BLaER1 (cell line): ENCODE data around the gene CENPX.

Experiments
- H3K27ac ChIP-seq: shearing (Covaris generic); formaldehyde crosslinking; 2 replicates; pipeline ENCODE4 v1.8.1; 2022
- H3K27me3 ChIP-seq: shearing (Covaris generic); formaldehyde crosslinking; 2 replicates; pipeline ENCODE4 v1.8.1; 2022
- H3K36me3 ChIP-seq: shearing (Covaris generic); formaldehyde crosslinking; 2 replicates; pipeline ENCODE4 v1.8.1; 2022
- H3K4me1 ChIP-seq: shearing (Covaris generic); formaldehyde crosslinking; 2 replicates; pipeline ENCODE4 v1.8.1; 2022
- H3K4me2 ChIP-seq: shearing (Covaris generic); formaldehyde crosslinking; 2 replicates; pipeline ENCODE4 v1.8.1; 2022
- H3K4me3 ChIP-seq: shearing (Covaris generic); formaldehyde crosslinking; 2 replicates; pipeline ENCODE4 v1.8.1; 2022
- H3K9ac ChIP-seq: shearing (Covaris generic); formaldehyde crosslinking; 2 replicates; pipeline ENCODE4 v1.8.1; 2022
- H3K9me3 ChIP-seq: shearing (Covaris generic); formaldehyde crosslinking; 2 replicates; pipeline ENCODE4 v1.8.1; 2022
- H4K20me1 ChIP-seq: shearing (Covaris generic); formaldehyde crosslinking; 2 replicates; pipeline ENCODE4 v1.8.1; 2022
- Cebpa-rat ChIP-seq: shearing (Covaris generic); IDR thresholded peaks from 2 replicates; pipeline ENCODE4 v1.8.1; 2022

CENPX gene

DNA sequence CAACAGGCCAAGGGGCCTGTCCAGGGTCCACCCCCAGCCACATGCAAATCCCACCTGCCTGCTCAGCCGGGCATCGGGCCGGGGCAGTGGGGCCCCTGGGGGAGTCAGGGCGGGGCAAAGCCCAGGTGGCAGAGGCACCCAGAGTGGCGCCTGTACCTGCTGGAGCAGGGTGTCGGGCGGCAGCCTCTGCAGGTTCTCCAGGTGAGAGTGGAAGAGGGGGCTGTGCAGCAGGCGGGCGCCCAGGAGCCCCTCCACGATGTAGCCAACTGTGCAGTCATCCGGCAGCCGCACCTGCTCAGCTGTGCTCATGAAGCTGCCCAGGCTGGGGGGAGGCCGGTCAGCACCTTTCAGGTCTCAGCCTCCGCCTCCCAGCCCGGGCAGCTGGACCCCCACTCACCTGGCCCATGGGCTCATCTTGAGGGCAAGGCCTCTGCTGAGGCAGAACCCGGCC is 26.9 kb upstream of the CENPX start:
- H3K4me1 ChIP-seq = peaks cover 35% of the 10 kb centered on the region
- H4K20me1 ChIP-seq = peaks cover 28% of the 10 kb centered on the region
- no peak overlapping the region for H3K4me3 ChIP-seq
- H3K27ac ChIP-seq = no peak overlapping the region
- H3K36me3 ChIP-seq = peaks cover 55% of the 10 kb centered on the region
- TF ChIP-seq Cebpa-rat = no peak
- no peak overlapping the region for H3K9ac ChIP-seq
- H3K27me3 ChIP-seq = no peaks in the 10 kb centered on the region
- no peak overlapping the region for H3K4me2 ChIP-seq
- H3K9me3 ChIP-seq = no peaks in the 10 kb centered on the region

DNA sequence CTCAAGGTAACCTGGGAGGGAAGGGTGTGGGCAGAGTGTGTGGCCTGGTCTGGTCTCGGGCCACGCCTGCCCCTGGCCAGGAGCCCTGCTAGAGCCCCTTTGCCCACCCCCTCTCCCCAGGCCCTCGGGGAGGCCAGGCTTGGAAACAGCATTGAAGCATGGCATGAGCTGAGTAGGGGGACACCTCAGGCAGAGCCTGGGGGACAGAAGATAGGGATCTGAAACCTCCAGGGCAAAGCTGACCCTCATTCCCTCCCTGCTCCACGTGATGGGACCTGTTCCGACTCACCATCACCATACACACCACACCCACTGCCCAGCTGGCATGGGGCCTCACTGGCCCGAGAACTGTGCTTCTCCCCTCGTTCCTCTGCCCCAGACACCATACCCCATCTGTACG is 26.4 kb upstream of the CENPX start:
- no peak overlapping the region for H3K4me3 ChIP-seq
- H3K27me3 ChIP-seq = no peaks in the 10 kb centered on the region
- H4K20me1 ChIP-seq = peaks cover 23% of the 10 kb centered on the region
- no peaks in the 10 kb centered on the region for H3K9me3 ChIP-seq
- H3K4me1 ChIP-seq = peaks cover 31% of the 10 kb centered on the region
- TF ChIP-seq Cebpa-rat = no peak
- H3K4me2 ChIP-seq = no peak overlapping the region
- peaks cover 51% of the 10 kb centered on the region for H3K36me3 ChIP-seq
- H3K27ac ChIP-seq = no peak overlapping the region
- H3K9ac ChIP-seq = no peak overlapping the region

DNA sequence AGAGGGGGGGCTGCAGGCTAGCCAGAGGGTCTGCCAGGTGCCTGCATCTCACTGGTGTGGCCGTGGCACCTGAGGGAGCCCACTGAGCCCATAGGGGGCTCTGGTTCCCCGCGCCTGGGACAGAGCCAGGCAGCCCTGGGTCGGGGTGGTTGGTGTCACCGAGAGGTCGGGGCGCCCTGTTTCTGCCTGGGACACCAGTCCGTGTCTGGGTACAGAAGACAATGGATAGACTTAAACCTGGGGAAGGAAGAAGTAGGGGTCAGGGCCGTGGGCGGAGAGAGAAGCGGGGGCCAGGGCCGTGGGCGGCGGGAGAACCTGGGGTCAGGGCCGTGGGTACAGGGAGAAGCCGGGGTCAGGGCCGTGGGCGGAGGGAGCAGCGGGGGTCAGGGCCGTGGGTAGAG is 25.9 kb upstream of the CENPX start:
- Histone ChIP-seq H4K20me1 (peaks cover 18% of the 10 kb centered on the region), H3K27ac (no peak overlapping the region), H3K9ac (no peak overlapping the region), H3K4me3 (no peak overlapping the region), H3K27me3 (no peaks in the 10 kb centered on the region), H3K4me1 (peaks cover 26% of the 10 kb centered on the region), H3K9me3 (no peaks in the 10 kb centered on the region), H3K4me2 (no peak overlapping the region), H3K36me3 (peaks cover 45% of the 10 kb centered on the region)
- no peak for TF ChIP-seq Cebpa-rat

DNA sequence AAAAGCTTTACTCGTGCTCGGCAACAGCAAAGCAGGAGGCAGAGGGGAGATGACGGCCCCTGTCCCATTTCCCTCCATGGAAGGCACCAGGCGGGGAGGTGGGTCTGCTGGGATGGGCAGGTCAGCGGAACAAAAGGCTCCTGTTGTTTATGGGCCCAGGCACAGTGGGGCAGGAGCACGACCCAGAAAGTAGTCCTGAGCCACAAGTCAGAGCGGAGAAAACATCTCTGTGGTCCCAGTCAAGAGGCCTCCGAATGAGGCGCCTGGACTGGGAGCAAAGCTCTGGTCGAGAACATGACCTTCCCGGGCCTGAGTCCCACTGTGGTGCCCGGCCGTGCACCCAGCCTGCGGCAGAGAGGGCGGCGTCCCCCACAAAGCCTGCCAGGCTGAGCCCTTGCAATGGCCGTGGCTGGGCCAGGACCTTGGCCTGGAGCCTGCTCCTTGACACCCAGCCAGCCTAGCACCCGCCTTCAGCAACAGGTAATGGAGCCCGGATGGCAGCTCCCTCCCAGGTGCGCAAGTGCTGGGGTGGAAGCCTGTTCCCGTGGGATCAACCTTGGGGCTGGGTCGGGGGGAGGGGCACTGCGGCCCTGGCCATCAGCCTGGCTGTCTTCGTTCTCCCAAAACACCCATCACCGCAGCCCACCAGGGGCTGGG is 25.4 kb upstream of the CENPX start:
- no peaks in the 10 kb centered on the region for H3K9me3 ChIP-seq

DNA sequence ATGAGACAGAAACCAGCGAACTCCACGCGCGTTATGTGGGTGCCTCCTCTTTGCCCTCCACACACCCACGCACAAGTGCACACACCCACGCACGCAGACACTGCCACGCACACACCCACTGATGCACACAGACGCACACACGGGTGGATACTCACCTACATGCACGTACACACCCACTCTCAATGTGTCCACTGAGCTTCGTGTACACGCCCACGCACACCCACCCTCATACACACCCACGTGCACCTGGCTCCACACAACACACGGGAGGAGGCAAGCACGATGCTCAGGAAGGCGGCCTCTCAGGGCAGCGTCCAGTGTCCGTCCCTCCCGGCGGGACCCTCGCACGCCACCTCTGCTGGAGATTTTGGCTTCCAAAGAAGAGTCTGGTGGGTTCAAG is 24.7 kb upstream of the CENPX start:
- H3K4me2 ChIP-seq = no peak overlapping the region
- H3K27ac ChIP-seq = no peak overlapping the region
- H3K36me3 ChIP-seq = peaks cover 40% of the 10 kb centered on the region
- peaks cover 14% of the 10 kb centered on the region for H3K4me1 ChIP-seq
- H3K27me3 ChIP-seq = no peaks in the 10 kb centered on the region
- no peaks in the 10 kb centered on the region for H3K9me3 ChIP-seq
- H3K9ac ChIP-seq = no peak overlapping the region
- peaks cover 6% of the 10 kb centered on the region for H4K20me1 ChIP-seq
- no peak overlapping the region for H3K4me3 ChIP-seq
- TF ChIP-seq Cebpa-rat = no peak

More for the DNA sequence above, 25.4 kb upstream of the CENPX start:
- H3K4me3 ChIP-seq = no peak overlapping the region
- no peak overlapping the region for H3K27ac ChIP-seq
- peaks cover 21% of the 10 kb centered on the region for H3K4me1 ChIP-seq
- no peak for TF ChIP-seq Cebpa-rat
- H3K27me3 ChIP-seq = no peaks in the 10 kb centered on the region
- no peak overlapping the region for H3K4me2 ChIP-seq
- peaks cover 40% of the 10 kb centered on the region for H3K36me3 ChIP-seq
- no peak overlapping the region for H3K9ac ChIP-seq
- peaks cover 13% of the 10 kb centered on the region for H4K20me1 ChIP-seq

DNA sequence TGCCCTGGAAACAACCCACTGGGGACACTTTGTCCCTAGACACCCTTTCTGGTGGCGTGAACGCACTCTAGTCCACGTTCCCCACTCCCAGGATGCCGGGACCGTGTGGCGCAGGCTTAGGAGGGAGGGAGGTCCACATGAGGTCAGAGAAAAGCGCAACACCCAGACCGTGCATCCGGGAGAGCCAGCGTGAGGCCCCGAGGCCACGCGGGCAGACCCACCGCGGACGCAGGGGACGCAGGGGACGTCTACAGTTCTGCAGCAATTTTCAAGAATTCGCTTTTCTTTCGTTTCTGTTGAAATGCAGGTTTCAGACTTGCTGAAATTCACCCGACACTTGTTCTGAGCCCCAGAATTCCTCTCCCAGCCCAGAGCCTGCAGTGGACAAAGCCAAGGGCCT is 24.2 kb upstream of the CENPX start:
- Histone ChIP-seq H3K27ac (no peak overlapping the region), H3K4me1 (peaks cover 14% of the 10 kb centered on the region), H3K9ac (no peak overlapping the region), H3K9me3 (no peaks in the 10 kb centered on the region), H4K20me1 (peaks cover 1% of the 10 kb centered on the region; the same call in 1 of the 2 replicates), H3K4me3 (no peak overlapping the region), H3K27me3 (no peaks in the 10 kb centered on the region), H3K36me3 (peaks cover 40% of the 10 kb centered on the region), H3K4me2 (no peak overlapping the region)
- TF ChIP-seq Cebpa-rat = no peak

DNA sequence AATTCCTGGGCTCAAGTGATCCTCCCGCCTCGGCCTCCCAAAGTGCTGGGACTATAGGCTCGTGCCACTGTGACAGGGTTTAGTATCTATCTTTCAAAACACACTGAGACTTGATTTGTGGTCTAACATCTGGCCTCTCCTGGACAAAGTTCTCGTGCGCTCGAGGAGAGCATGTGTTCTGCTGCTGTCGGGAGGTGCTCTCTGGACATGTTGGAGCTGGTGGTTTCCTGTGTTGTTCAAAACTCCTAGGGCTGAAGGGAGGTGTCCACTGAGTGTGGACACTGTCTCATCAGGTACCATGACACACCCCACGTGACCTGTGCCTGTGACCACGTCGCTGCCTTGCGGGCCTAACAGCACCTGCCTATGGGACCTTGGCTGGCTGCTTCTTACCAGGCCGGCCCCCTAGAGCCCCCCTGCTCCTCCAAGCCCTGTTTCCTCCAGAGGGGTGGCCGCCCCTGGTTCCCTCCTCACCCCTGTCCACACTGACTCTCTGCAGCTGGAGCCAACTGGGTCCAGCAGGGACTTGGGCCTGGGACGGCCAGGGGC is 23.3 kb upstream of the CENPX start:
- no peaks in the 10 kb centered on the region for H4K20me1 ChIP-seq
- peaks cover 13% of the 10 kb centered on the region for H3K4me1 ChIP-seq
- H3K4me2 ChIP-seq = no peak overlapping the region
- no peak overlapping the region for H3K4me3 ChIP-seq
- H3K36me3 ChIP-seq = peaks cover 40% of the 10 kb centered on the region
- TF ChIP-seq Cebpa-rat = no peak
- no peaks in the 10 kb centered on the region for H3K27me3 ChIP-seq
- no peak overlapping the region for H3K9ac ChIP-seq
- no peak overlapping the region for H3K27ac ChIP-seq
- H3K9me3 ChIP-seq = no peaks in the 10 kb centered on the region

DNA sequence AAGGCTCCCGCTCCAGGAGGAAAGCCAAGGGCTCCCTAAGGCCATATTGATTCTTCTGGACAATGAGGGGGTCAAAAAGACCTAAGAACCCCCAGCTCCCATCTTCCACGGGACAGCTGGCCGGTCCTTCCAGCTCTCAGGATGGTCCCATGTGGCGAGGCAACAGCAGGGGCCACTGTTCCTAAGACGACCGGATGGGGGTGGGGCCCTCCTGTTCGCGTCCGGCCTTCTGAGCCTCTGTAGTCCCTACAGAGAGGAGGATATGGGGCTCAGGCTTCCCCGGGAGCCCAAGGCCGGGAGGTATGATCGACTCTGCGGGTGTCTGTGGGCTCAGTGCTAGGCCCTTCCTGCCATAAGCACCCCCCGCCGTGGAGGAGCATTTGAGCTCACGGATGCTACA is 20.8 kb upstream of the CENPX start:
- H3K4me1 ChIP-seq = no peaks in the 10 kb centered on the region
- TF ChIP-seq Cebpa-rat = no peak
- no peak overlapping the region for H3K27ac ChIP-seq
- no peaks in the 10 kb centered on the region for H3K27me3 ChIP-seq
- no peak overlapping the region for H3K9ac ChIP-seq
- no peaks in the 10 kb centered on the region for H3K9me3 ChIP-seq
- H3K4me2 ChIP-seq = no peak overlapping the region
- H3K4me3 ChIP-seq = no peak overlapping the region
- H4K20me1 ChIP-seq = no peaks in the 10 kb centered on the region
- H3K36me3 ChIP-seq = peaks cover 20% of the 10 kb centered on the region

DNA sequence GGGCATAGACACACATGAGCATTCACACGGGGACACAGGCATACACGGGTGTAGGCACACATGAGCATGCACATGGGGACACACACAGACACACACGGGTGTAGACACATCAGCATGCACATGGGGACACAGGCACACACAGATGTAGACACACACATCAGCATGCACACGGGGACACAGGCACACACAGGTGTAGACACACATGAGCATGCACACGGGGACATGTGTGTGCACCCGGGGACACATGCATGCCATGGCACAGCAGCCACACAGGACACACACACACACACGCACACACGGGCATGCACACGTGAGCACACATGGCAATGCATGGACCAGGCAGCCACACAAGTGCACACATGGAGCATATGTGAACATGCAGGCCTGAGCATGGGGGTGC is 20.0 kb upstream of the CENPX start:
- Histone ChIP-seq H3K36me3 (peaks cover 11% of the 10 kb centered on the region), H3K4me1 (peaks cover 6% of the 10 kb centered on the region), H3K4me3 (no peak overlapping the region), H3K27ac (no peak overlapping the region), H4K20me1 (no peaks in the 10 kb centered on the region), H3K27me3 (no peaks in the 10 kb centered on the region), H3K9ac (no peak overlapping the region), H3K9me3 (no peaks in the 10 kb centered on the region), H3K4me2 (no peak overlapping the region)
- no peak for TF ChIP-seq Cebpa-rat

DNA sequence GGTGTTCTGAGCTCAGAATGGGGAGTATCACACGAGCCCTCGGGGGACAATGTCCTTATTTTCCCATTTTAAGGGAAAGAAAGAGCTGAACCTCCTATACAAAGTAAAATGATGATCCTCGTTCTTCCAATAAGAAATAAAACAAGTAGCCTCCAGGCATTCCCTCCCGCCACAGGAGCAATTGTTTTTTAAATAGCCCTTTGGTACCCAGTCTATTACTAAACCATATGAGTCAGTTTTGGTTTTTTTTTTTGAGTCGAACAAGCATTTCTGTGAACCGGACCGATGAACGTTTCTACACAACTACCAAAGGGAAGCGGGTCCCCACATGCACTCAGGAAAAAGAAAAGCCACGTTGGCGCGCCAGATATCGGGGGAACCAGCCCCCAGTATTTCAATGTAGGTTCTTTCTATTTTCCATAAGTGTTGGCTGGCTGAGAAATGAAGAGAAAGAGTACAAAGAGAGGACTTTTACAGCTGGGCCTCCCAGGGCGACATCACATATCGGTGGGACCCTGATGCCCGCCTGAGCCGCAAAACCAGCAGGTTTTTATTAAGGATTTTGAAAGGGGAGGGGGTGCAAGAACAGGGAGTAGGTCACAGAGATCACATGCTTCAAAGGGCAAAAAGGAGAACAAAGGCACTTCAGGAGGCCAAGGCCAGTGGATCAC is 18.6 kb upstream of the CENPX start:
- H3K9ac ChIP-seq = no peak overlapping the region
- no peaks in the 10 kb centered on the region for H3K9me3 ChIP-seq
- no peaks in the 10 kb centered on the region for H3K27me3 ChIP-seq
- no peak overlapping the region for H3K4me2 ChIP-seq
- peaks cover 8% of the 10 kb centered on the region for H4K20me1 ChIP-seq
- no peak overlapping the region for H3K27ac ChIP-seq
- no peak overlapping the region for H3K4me3 ChIP-seq
- no peak for TF ChIP-seq Cebpa-rat
- no peaks in the 10 kb centered on the region for H3K36me3 ChIP-seq
- peaks cover 12% of the 10 kb centered on the region for H3K4me1 ChIP-seq
